Neural progenitor cell (in vitro differentiated cells): ENCODE measurements around the gene RTN4IP1.

ENCODE experiments used
- CTCF ChIP-seq: fragments of 200-600 bp; sonication (generic); IDR thresholded peaks from 2 replicates; pipeline ENCODE4 v1.5.1; 2017; ENCODE audit warnings: antibody characterized with exemption, mild to moderate bottlenecking
- EZH2 ChIP-seq: fragments of 200-600 bp; sonication (generic); IDR thresholded peaks from 2 replicates; pipeline ENCODE4 v1.6.1; 2017; ENCODE audit warnings: antibody characterized with exemption, mild to moderate bottlenecking, moderate library complexity
- EZH2phosphoT487 ChIP-seq: fragments of 200-600 bp; sonication (generic); IDR thresholded peaks from 2 replicates; pipeline ENCODE4 v1.6.1; 2017; ENCODE audit warnings: antibody characterized with exemption

- TF ChIP-seq CTCF (no peak), EZH2 (no peak), EZH2phosphoT487 (no peak)
These were observed 29.9 kb downstream of the RTN4IP1 start for GRCh38 chr6:106599440-106599839.
